22Rv1 (cell line): Measurements from ENCODE around the gene SAMD3.
"Not testable (repeated sequence)": the region's sequence is repeated elsewhere in the genome, so short reads cannot be mapped to it uniquely, and the experiment has no call there.

Experiments used
- ZFX ChIP-seq: fragments of 450-650 bp; IDR thresholded peaks from 2 replicates; pipeline ENCODE4 v1.6.1; 2017; ENCODE audit warnings: antibody characterized with exemption, borderline replicate concordance
- TF ChIP-seq, protein P1 (sequence below): fragments of 450-650 bp; IDR thresholded peaks from 2 replicates; pipeline ENCODE4 v1.5.1; 2017; ENCODE audit warnings: mild to moderate bottlenecking

DNA sequence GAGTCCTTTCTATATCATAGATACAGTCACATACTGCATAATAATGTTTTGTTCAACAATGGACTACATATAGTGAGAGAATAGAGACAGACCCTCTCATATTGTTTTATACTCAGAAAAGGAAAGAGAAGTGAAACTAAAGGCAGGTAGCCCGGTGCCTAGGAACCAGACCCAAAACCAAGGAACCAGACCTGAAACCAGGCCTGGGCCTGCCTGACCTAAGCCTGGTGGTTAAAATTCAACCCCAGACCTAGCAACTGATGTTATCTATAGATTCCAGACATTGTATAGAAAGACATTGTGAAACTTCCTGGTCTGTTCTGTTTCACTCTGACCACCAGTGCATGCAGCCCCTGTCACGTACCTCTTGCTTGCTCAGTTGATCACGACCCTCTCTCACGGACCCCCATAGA, 37.3 kb upstream of the SAMD3 start:
- TF ChIP-seq, protein P1, sequence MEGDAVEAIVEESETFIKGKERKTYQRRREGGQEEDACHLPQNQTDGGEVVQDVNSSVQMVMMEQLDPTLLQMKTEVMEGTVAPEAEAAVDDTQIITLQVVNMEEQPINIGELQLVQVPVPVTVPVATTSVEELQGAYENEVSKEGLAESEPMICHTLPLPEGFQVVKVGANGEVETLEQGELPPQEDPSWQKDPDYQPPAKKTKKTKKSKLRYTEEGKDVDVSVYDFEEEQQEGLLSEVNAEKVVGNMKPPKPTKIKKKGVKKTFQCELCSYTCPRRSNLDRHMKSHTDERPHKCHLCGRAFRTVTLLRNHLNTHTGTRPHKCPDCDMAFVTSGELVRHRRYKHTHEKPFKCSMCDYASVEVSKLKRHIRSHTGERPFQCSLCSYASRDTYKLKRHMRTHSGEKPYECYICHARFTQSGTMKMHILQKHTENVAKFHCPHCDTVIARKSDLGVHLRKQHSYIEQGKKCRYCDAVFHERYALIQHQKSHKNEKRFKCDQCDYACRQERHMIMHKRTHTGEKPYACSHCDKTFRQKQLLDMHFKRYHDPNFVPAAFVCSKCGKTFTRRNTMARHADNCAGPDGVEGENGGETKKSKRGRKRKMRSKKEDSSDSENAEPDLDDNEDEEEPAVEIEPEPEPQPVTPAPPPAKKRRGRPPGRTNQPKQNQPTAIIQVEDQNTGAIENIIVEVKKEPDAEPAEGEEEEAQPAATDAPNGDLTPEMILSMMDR: not testable (repeated sequence)
- not testable (repeated sequence) for TF ChIP-seq ZFX
